NCI-H748 treated with DMSO at 0.1 percent for 48 hours (cell line): ENCODE results near the gene PITX1.
A peak's percentile ranks its signal among the peaks of the same experiment; 100 is the strongest.
"Not testable (repeated sequence)": the region's sequence is repeated elsewhere in the genome, so short reads cannot be mapped to it uniquely, and the experiment has no call there.

ENCODE experiments used
- DNase-seq: peaks from one replicate; lab custom pipeline; 2025; lab: John Stamatoyannopoulos, UW

Gene PITX1

GRCh38 chr5:135010502-135011354 lies 23.3 kb downstream of the PITX1 start:
- no peak for DNase-seq

- DNase-seq, result no peak
Observed at GRCh38 chr5:135009736-135010501, 24.1 kb downstream of the PITX1 start.

- DNase-seq, result peak; percentile 8
Observed at GRCh38 chr5:135008981-135009735, 24.9 kb downstream of the PITX1 start.

- no peak for DNase-seq
Observed at GRCh38 chr5:135008556-135008955, 25.5 kb downstream of the PITX1 start.

- DNase-seq, result no peak
Observed at GRCh38 chr5:135007749-135008363, 26.2 kb downstream of the PITX1 start.

- DNase-seq, result no peak
Observed at GRCh38 chr5:135007305-135007704, 26.7 kb downstream of the PITX1 start.

GRCh38 chr5:135005076-135005475 lies 29.0 kb downstream of the PITX1 start:
- DNase-seq, result no peak

GRCh38 chr5:135004376-135004775 lies 29.7 kb downstream of the PITX1 start:
- no peak for DNase-seq

- not testable (repeated sequence) for DNase-seq
Observed at GRCh38 chr5:134998068-134998467, 36.0 kb downstream of the PITX1 start.

- DNase-seq, result no peak
Observed at GRCh38 chr5:134997015-134997414, 37.0 kb downstream of the PITX1 start.

GRCh38 chr5:134995850-134996402 lies 38.1 kb downstream of the PITX1 start:
- no peak for DNase-seq

- DNase-seq, result no peak
Observed at GRCh38 chr5:134994560-134995156, 39.4 kb downstream of the PITX1 start.

- no peak for DNase-seq
Observed at GRCh38 chr5:134993161-134993560, 40.9 kb downstream of the PITX1 start.

GRCh38 chr5:134992148-134992547 lies 41.9 kb downstream of the PITX1 start:
- no peak for DNase-seq

- not testable (repeated sequence) for DNase-seq
Observed at GRCh38 chr5:134990183-134990582, 43.8 kb downstream of the PITX1 start.

- DNase-seq, result no peak
Observed at GRCh38 chr5:134989266-134989830, 44.7 kb downstream of the PITX1 start.

- no peak for DNase-seq
Observed at GRCh38 chr5:134982230-134982629, 51.8 kb downstream of the PITX1 start.

- no peak for DNase-seq
Observed at GRCh38 chr5:134979416-134979815, 54.6 kb downstream of the PITX1 start.
